H1 (cell line): ENCODE results near the gene LMNTD2. TPM values are rescaled to one million over a fixed set of nuclear protein-coding genes. Genes with fewer than 3 reads are reported as not detected.

Experiments
- BRCA1 ChIP-seq: IDR thresholded peaks from 2 replicates; pipeline ENCODE4 v1.6.1; 2012; ENCODE audit warnings: low read depth, low read length, improper control_type of control experiment
- CEBPB ChIP-seq: IDR thresholded peaks from 2 replicates; pipeline ENCODE4 v1.6.1; 2012; ENCODE audit warnings: low read depth, low read length
- EGR1 ChIP-seq: IDR thresholded peaks from 2 replicates; pipeline ENCODE4 v1.6.1; 2011; ENCODE audit warnings: low read depth, low read length, borderline replicate concordance
- EZH2 ChIP-seq: fragments of 200-600 bp; sonication (generic); IDR thresholded peaks from 2 replicates; pipeline ENCODE4 v1.7.1; 2012; ENCODE audit warnings: low read depth, mild to moderate bottlenecking, moderate library complexity, low read length, inconsistent platforms; ENCODE audit not compliant: severe bottlenecking
- TCF12 ChIP-seq: IDR thresholded peaks from 2 replicates; pipeline ENCODE4 v1.6.1; 2011; ENCODE audit warnings: low read depth, mild to moderate bottlenecking, low read length
- polyA plus RNA-seq, 7 experiments: library from polyadenylated mRNA; depleted of rRNA in 3 of 7; stranded (reverse) in 5 of 7; unstranded in 2 of 7; fragments of >200 nt in 5 of 7; fragments of 200-250 nt in 2 of 7; gene quantifications; 1 replicate in 5 of 7; 2 replicates in 1 of 7; 4 replicates in 1 of 7; pipeline versions ENCODE4 v1.2.1 to v1.2.3, GENCODE V29; 2011 to 2013; ENCODE audit warnings: missing spikeins in 2 of 7, mixed read lengths in 2 of 7
- total RNA-seq: library from RNA; stranded (reverse); fragmentation: NEBNext Ultra II Directional; extraction: Animal tissue kit (Norgen Biotek cat#: 25700); gene quantifications from 2 replicates; pipeline ENCODE4 v1.2.1, GENCODE V29; 2021
- TF ChIP-seq, protein P1 (sequence below): fragments of 300-600 bp; sonication (generic); IDR thresholded peaks from 2 replicates; pipeline ENCODE4 v1.7.1; 2012; ENCODE audit warnings: low read length, moderate library complexity, mild to moderate bottlenecking, inconsistent platforms; ENCODE audit not compliant: insufficient replicate concordance

The LMNTD2 gene
- total and polyA plus RNA-seq, 2 of the 8 experiments (the other 6 are each of a cell fraction or from before 2014, with no cell fraction given): 1.6 to 3.1 TPM

- TF ChIP-seq, protein P1, sequence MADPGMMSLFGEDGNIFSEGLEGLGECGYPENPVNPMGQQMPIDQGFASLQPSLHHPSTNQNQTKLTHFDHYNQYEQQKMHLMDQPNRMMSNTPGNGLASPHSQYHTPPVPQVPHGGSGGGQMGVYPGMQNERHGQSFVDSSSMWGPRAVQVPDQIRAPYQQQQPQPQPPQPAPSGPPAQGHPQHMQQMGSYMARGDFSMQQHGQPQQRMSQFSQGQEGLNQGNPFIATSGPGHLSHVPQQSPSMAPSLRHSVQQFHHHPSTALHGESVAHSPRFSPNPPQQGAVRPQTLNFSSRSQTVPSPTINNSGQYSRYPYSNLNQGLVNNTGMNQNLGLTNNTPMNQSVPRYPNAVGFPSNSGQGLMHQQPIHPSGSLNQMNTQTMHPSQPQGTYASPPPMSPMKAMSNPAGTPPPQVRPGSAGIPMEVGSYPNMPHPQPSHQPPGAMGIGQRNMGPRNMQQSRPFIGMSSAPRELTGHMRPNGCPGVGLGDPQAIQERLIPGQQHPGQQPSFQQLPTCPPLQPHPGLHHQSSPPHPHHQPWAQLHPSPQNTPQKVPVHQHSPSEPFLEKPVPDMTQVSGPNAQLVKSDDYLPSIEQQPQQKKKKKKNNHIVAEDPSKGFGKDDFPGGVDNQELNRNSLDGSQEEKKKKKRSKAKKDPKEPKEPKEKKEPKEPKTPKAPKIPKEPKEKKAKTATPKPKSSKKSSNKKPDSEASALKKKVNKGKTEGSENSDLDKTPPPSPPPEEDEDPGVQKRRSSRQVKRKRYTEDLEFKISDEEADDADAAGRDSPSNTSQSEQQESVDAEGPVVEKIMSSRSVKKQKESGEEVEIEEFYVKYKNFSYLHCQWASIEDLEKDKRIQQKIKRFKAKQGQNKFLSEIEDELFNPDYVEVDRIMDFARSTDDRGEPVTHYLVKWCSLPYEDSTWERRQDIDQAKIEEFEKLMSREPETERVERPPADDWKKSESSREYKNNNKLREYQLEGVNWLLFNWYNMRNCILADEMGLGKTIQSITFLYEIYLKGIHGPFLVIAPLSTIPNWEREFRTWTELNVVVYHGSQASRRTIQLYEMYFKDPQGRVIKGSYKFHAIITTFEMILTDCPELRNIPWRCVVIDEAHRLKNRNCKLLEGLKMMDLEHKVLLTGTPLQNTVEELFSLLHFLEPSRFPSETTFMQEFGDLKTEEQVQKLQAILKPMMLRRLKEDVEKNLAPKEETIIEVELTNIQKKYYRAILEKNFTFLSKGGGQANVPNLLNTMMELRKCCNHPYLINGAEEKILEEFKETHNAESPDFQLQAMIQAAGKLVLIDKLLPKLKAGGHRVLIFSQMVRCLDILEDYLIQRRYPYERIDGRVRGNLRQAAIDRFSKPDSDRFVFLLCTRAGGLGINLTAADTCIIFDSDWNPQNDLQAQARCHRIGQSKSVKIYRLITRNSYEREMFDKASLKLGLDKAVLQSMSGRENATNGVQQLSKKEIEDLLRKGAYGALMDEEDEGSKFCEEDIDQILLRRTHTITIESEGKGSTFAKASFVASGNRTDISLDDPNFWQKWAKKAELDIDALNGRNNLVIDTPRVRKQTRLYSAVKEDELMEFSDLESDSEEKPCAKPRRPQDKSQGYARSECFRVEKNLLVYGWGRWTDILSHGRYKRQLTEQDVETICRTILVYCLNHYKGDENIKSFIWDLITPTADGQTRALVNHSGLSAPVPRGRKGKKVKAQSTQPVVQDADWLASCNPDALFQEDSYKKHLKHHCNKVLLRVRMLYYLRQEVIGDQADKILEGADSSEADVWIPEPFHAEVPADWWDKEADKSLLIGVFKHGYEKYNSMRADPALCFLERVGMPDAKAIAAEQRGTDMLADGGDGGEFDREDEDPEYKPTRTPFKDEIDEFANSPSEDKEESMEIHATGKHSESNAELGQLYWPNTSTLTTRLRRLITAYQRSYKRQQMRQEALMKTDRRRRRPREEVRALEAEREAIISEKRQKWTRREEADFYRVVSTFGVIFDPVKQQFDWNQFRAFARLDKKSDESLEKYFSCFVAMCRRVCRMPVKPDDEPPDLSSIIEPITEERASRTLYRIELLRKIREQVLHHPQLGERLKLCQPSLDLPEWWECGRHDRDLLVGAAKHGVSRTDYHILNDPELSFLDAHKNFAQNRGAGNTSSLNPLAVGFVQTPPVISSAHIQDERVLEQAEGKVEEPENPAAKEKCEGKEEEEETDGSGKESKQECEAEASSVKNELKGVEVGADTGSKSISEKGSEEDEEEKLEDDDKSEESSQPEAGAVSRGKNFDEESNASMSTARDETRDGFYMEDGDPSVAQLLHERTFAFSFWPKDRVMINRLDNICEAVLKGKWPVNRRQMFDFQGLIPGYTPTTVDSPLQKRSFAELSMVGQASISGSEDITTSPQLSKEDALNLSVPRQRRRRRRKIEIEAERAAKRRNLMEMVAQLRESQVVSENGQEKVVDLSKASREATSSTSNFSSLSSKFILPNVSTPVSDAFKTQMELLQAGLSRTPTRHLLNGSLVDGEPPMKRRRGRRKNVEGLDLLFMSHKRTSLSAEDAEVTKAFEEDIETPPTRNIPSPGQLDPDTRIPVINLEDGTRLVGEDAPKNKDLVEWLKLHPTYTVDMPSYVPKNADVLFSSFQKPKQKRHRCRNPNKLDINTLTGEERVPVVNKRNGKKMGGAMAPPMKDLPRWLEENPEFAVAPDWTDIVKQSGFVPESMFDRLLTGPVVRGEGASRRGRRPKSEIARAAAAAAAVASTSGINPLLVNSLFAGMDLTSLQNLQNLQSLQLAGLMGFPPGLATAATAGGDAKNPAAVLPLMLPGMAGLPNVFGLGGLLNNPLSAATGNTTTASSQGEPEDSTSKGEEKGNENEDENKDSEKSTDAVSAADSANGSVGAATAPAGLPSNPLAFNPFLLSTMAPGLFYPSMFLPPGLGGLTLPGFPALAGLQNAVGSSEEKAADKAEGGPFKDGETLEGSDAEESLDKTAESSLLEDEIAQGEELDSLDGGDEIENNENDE: no peak
- TF ChIP-seq BRCA1 (no peak), TCF12 (no peak), EGR1 (no peak), EZH2 (no peak), CEBPB (no peak)
Observed at GRCh38 chr11:504994-505344, 55.6 kb downstream of the LMNTD2 start (continued).
